Kidney (tissue), 14 donors: ENCODE results near the gene RTF1. TPM values are rescaled to one million over a fixed set of nuclear protein-coding genes. Genes with fewer than 3 reads are reported as not detected.
"Not testable (repeated sequence)": the region's sequence is repeated elsewhere in the genome, so short reads cannot be mapped to it uniquely, and the experiment has no call there.

Source experiments
- DNase-seq, 5 donors: peaks; one replicate each; pipeline ENCODE4 v3.0.0-alpha.2; 2013 to 2020
- FAIRE-seq: peaks from 2 replicates; lab custom pipeline; 2012; peaks lifted over from hg19 to GRCh38; lab: Jason Lieb, UNC
- H3K27ac ChIP-seq, 2 donors: one replicate each; pipeline ENCODE4 v1.7.0; 2013; ENCODE audit warnings: low read depth in 2 of 2, low read length in 2 of 2, inconsistent platforms in 1 of 2
- H3K27me3 ChIP-seq: one replicate; pipeline ENCODE4 v1.7.1; 2013; ENCODE audit warnings: low read length, inconsistent platforms; ENCODE audit not compliant: control insufficient read depth, insufficient read depth
- H3K36me3 ChIP-seq, 3 donors: one replicate each; pipeline versions ENCODE4 v1.7.0 to v1.7.1; 2013; ENCODE audit warnings: low read length in 3 of 3, control low read depth in 1 of 3, inconsistent platforms in 1 of 3; ENCODE audit not compliant: insufficient read depth in 3 of 3, control insufficient read depth in 2 of 3
- H3K4me1 ChIP-seq, 3 donors: one replicate each; pipeline versions ENCODE4 v1.7.0 to v1.7.1; 2013; ENCODE audit warnings: low read length in 3 of 3, inconsistent platforms in 1 of 3, low read depth in 1 of 3; ENCODE audit not compliant: control insufficient read depth in 2 of 3, insufficient read depth in 2 of 3
- H3K4me3 ChIP-seq, 3 donors: one replicate each; pipeline versions ENCODE4 v1.7.0 to v1.8.1; 2013; ENCODE audit warnings: low read length in 3 of 3, control low read depth in 1 of 3, inconsistent platforms in 1 of 3
- H3K9ac ChIP-seq, 3 donors: one replicate each; pipeline versions ENCODE4 v1.7.0 to v1.7.1; 2013; ENCODE audit warnings: low read length in 3 of 3, control low read depth in 1 of 3, inconsistent platforms in 1 of 3
- H3K9me3 ChIP-seq, 3 donors: one replicate each; pipeline versions ENCODE4 v1.7.0 to v1.7.1; 2013; ENCODE audit warnings: low read length in 3 of 3, control low read depth in 1 of 3, inconsistent platforms in 1 of 3; ENCODE audit not compliant: control insufficient read depth in 2 of 3, insufficient read depth in 1 of 3
- CTCF ChIP-seq: IDR thresholded peaks from 3 replicates; pipeline ENCODE4 v1.5.1; 2012; ENCODE audit warnings: mild to moderate bottlenecking, moderate library complexity, borderline replicate concordance; ENCODE audit not compliant: insufficient read depth; ENCODE audit errors: extremely low read depth
- intact Hi-C: fragments of 100-400 bp; cut with DNase I; formaldehyde crosslinking; loops from one replicate; pipeline ENCODE4 v1.11.1; 2022
- polyA plus RNA-seq: library from polyadenylated mRNA; stranded (reverse); fragments of 350-450 nt; fragmentation: Illumina TruSeq; extraction: RNeasy Lipid Tissue Mini Kit (QIAGEN cat#74804); gene quantifications from one replicate; pipeline ENCODE4 v1.2.3, GENCODE V29; 2014; ENCODE audit warnings: low read depth, low replicate concordance; ENCODE audit not compliant: insufficient read depth
- total RNA-seq: library from RNA; stranded (reverse); fragmentation: NEBNext Ultra II Directional; extraction: Animal tissue kit (Norgen Biotek cat#: 25700); gene quantifications from one replicate; pipeline ENCODE4 v1.2.1, GENCODE V29; 2021
- donor health status: control.
- donor health status: control.
- donor health status: control.
- donor health status: control.
- donor health status: control.
- donor health status: DM: yes; HTN: yes; CAD: no.
- donor health status: Normal renal cell carcinoma (clear cell type).

The RTF1 gene
- total and polyA plus RNA-seq, 2 donors from 2014 or later: 14.8 to 29.7 TPM

- H3K27ac ChIP-seq: no peak overlapping the region
- no peaks in the 10 kb centered on the region for H3K4me1 ChIP-seq
- intact Hi-C loops: no loop called here
- no peak overlapping the region for H3K4me3 ChIP-seq
- DNase-seq (no peak), FAIRE-seq (no peak)
- peaks cover 2 to 23% (median 7%) of the 10 kb centered on the region in 3 donors for H3K36me3 ChIP-seq
- H3K27me3 ChIP-seq: no peaks in the 10 kb centered on the region
- no peak for TF ChIP-seq CTCF
- no peaks in the 10 kb centered on the region for H3K9me3 ChIP-seq
- no peak overlapping the region for H3K9ac ChIP-seq
These were observed 48.1 kb downstream of the RTF1 start for GRCh38 chr15:41464889-41465580.

GRCh38 chr15:41465822-41466421, 49.0 kb downstream of the RTF1 start:
- H3K4me1 ChIP-seq: no peaks in the 10 kb centered on the region
- H3K27me3 ChIP-seq: no peaks in the 10 kb centered on the region
- peak; percentile 61 for TF ChIP-seq CTCF
- no peak overlapping the region for H3K4me3 ChIP-seq
- DNase-seq (peak in 2 of 5 donors; percentile 62 to 64), FAIRE-seq (no peak)
- H3K9me3 ChIP-seq: no peaks in the 10 kb centered on the region
- H3K27ac ChIP-seq: no peak overlapping the region
- peaks cover 7 to 27% (median 9%) of the 10 kb centered on the region in 3 donors for H3K36me3 ChIP-seq
- no peak overlapping the region for H3K9ac ChIP-seq
- intact Hi-C loops: no loop called here

- H3K27me3 ChIP-seq: no peaks in the 10 kb centered on the region
- H3K4me3 ChIP-seq: no peak overlapping the region
- H3K36me3 ChIP-seq: peaks cover 9 to 34% (median 11%) of the 10 kb centered on the region in 3 donors
- FAIRE-seq (no peak), DNase-seq (no peak)
- H3K27ac ChIP-seq: no peak overlapping the region
- intact Hi-C loops: no loop called here
- no peaks in the 10 kb centered on the region for H3K9me3 ChIP-seq
- no peak overlapping the region for H3K9ac ChIP-seq
- H3K4me1 ChIP-seq: no peaks in the 10 kb centered on the region
- no peak for TF ChIP-seq CTCF
These were observed 49.8 kb downstream of the RTF1 start for GRCh38 chr15:41466711-41467110.

- FAIRE-seq, DNase-seq, H3K4me3 ChIP-seq, H3K9ac ChIP-seq, H3K4me1 ChIP-seq, H3K9me3 ChIP-seq, intact Hi-C loops, H3K27me3 ChIP-seq, H3K27ac ChIP-seq: not testable (repeated sequence)
- peaks cover 13 to 43% (median 16%) of the 10 kb centered on the region in 3 donors for H3K36me3 ChIP-seq
These were observed 52.7 kb downstream of the RTF1 start for GRCh38 chr15:41469644-41470043.
